Measurements from ENCODE around the gene C16orf74. TPM values are rescaled to one million over a fixed set of nuclear protein-coding genes. Genes with fewer than 3 reads are reported as not detected.

The C16orf74 gene
- total and polyA plus RNA-seq, 2 of the 8 experiments (the other 6 are each of a cell fraction or from before 2014, with no cell fraction given), result 7.3 to 9.3 TPM

GRCh38 chr16:85664580-85665372, 86.1 kb downstream of the C16orf74 start:
- FAIRE-seq (no peak), DNase-seq (ENCODE audit: low read depth in 1 of 2, low spot score in 2 of 2) (no peak)
- H3K27ac ChIP-seq (ENCODE audit: low read depth, low read length), result no peak overlapping the region
- no peak overlapping the region for H2BK20ac ChIP-seq (ENCODE audit: low read length)
- no peaks in the 10 kb centered on the region for H3K9me3 ChIP-seq (ENCODE audit: insufficient read depth in 2 of 2, low read depth in 1 of 2, low read length in 1 of 2)
- no peak overlapping the region for H3K14ac ChIP-seq (ENCODE audit: insufficient read length)
- no peak overlapping the region for H3K4me2 ChIP-seq (ENCODE audit: insufficient read depth in 1 of 2, low read depth in 2 of 2, low read length in 2 of 2)
- ChIA-PET CTCF (ENCODE audit: partially characterized antibody) (interaction anchor here (16.9 kb wide), 1 partner anchor 14 kb away, joined by 248 read pairs; no protein-coding TSS in a partner anchor), POLR2A (ENCODE audit: partially characterized antibody) (interaction anchor here (1.3 kb wide), 1 partner anchor 9 kb away, joined by 4 read pairs; no protein-coding TSS in a partner anchor)
- no peak overlapping the region for H3K18ac ChIP-seq (ENCODE audit: extremely low read depth, low read length)
- H4K5ac ChIP-seq (ENCODE audit: insufficient read length, low read depth, low read length), result no peak overlapping the region
- H4K20me1 ChIP-seq (replicated peaks in 1 of 2; ENCODE audit: control insufficient read depth in 1 of 2, insufficient read depth in 2 of 2, low read length in 2 of 2), result peaks cover 10 to 37% of the 10 kb centered on the region in 2 experiments
- H3K36me3 ChIP-seq (ENCODE audit: control insufficient read depth in 2 of 4, insufficient read depth in 4 of 4, low read length in 3 of 4), result peaks cover 51 to 91% (median 77%) of the 10 kb centered on the region in 4 experiments
- H3K4me1 ChIP-seq (replicated peaks in 1 of 4; ENCODE audit: control insufficient read depth in 3 of 4, insufficient read depth in 4 of 4, low read length in 3 of 4), result no peaks in the 10 kb centered on the region; a peak in 1 of 7 replicates
- H3K23ac ChIP-seq (ENCODE audit: insufficient read length), result no peak overlapping the region
- no peak overlapping the region for H3K56ac ChIP-seq (replicated peaks; ENCODE audit: insufficient read length, low read depth, low read length)
- H3K79me1 ChIP-seq (ENCODE audit: low read depth, low read length), result peaks cover 3% of the 10 kb centered on the region
- no peak overlapping the region for H2AFZ ChIP-seq (ENCODE audit: low read length)
- no peak overlapping the region for H2BK120ac ChIP-seq (replicated peaks; ENCODE audit: low read depth, low read length)
- H4K8ac ChIP-seq (ENCODE audit: extremely low read depth, insufficient read depth, low read length), result peak overlapping the region; percentile 57; the same call in 1 of the 2 replicates
- WGBS, 2 experiments (ENCODE audit: extremely low coverage in 1 of 2, insufficient coverage in 1 of 2, insufficient read length in 1 of 2, insufficient replicate concordance in 2 of 2, low coverage in 1 of 2, low lambda C conversion rate in 2 of 2, missing lambda C conversion rate in 1 of 2), result 92% methylated on average over 27 of the region's 27 CpGs; no CpG with 5 or more reads in 1 of the 2 experiments
- no peaks in the 10 kb centered on the region for H3K79me2 ChIP-seq (ENCODE audit: control insufficient read depth in 1 of 2, insufficient read depth in 2 of 2, low read length in 2 of 2)
- H3K9ac ChIP-seq (replicated peaks in 1 of 4; ENCODE audit: extremely low read depth in 1 of 4, low read depth in 3 of 4, low read length in 3 of 4), result no peak overlapping the region
- H4K91ac ChIP-seq (replicated peaks; ENCODE audit: insufficient read length, low read length), result no peak overlapping the region
- TF ChIP-seq RAD21 (IDR thresholded peaks at IDR 0.05 in 1 of 2, conservative IDR thresholded peaks at IDR 0.05 in 1 of 2; ENCODE audit: low read depth in 2 of 2, low read length in 2 of 2) (no peak), SUZ12 (IDR thresholded peaks at IDR 0.05; ENCODE audit: low read length) (no peak), POU5F1 (IDR thresholded peaks at IDR 0.05; ENCODE audit: low read depth, low read length) (no peak), FOSL1 (IDR thresholded peaks at IDR 0.05; ENCODE audit: insufficient read depth, low read depth, low read length) (no peak), CBX8 (IDR thresholded peaks at IDR 0.05; ENCODE audit: borderline replicate concordance, low read depth, low read length) (no peak), ATF3 (IDR thresholded peaks at IDR 0.05; ENCODE audit: insufficient read depth, low read depth, low read length) (no peak)
- no peak overlapping the region for H3K4ac ChIP-seq (replicated peaks; ENCODE audit: insufficient read length, low read depth, low read length)
- H2AK5ac ChIP-seq (ENCODE audit: low read depth, low read length), result no peak overlapping the region
- no peak overlapping the region; the same call in 1 of the 2 replicates for H2BK5ac ChIP-seq (ENCODE audit: low read depth, low read length)
- no peaks in the 10 kb centered on the region for H3K23me2 ChIP-seq (ENCODE audit: low read depth, low read length)
- H2BK12ac ChIP-seq (ENCODE audit: low read depth, low read length), result no peak overlapping the region
- H3K27me3 ChIP-seq (replicated peaks in 1 of 4; ENCODE audit: control insufficient read depth in 3 of 4, extremely low read depth in 1 of 4, insufficient read depth in 3 of 4, low read length in 3 of 4), result no peaks in the 10 kb centered on the region
- H3K4me3 ChIP-seq (ENCODE audit: extremely low read depth in 1 of 4, insufficient read depth in 2 of 4, low read depth in 3 of 4, low read length in 4 of 4), result no peak overlapping the region
- no peak overlapping the region for H2BK15ac ChIP-seq (ENCODE audit: low read length)
